Kasumi-1 (cell line): Measurements from ENCODE around the gene ACER1.
"Not testable (repeated sequence)": the region's sequence is repeated elsewhere in the genome, so short reads cannot be mapped to it uniquely, and the experiment has no call there.

Source experiments
- DNase-seq, 2 experiments: peaks; one replicate each; lab custom pipeline; 2025; lab: John Stamatoyannopoulos, UW

ACER1 gene

GRCh38 chr19:6288737-6289136 is 44.7 kb downstream of the ACER1 start:
- no peak for DNase-seq

DNA sequence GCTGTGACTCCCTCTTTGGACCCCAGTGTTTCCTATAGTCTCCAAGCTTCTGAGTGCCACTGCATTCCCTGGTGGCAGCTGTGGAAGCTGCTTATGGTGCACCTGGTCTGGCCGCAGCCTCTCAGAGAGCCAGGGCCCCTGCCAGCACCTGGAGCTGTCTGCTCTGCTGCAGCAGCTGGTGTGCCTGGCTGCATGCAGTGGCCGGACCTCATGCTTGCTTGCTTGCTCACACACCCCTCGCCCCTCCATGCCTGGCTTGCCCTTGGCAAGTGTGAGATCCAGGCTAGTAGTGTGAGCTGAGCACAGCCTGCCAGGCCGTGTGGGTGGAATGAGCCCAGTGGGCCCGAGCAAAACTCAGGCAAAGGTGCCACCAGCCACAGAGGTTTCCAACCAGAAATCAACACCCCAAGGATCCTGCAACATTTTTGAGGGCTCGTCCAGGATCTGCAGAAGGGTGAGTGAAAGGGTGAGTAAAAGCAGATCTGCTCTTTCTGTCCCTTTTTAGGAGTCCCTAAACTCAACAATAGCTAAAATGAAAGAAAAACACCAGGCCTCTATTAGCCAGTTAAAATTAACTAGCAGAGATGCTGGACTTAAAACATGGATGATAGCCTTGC is 46.0 kb downstream of the ACER1 start:
- no peak for DNase-seq

GRCh38 chr19:6286676-6287075 is 46.7 kb downstream of the ACER1 start:
- DNase-seq, result no peak

DNA sequence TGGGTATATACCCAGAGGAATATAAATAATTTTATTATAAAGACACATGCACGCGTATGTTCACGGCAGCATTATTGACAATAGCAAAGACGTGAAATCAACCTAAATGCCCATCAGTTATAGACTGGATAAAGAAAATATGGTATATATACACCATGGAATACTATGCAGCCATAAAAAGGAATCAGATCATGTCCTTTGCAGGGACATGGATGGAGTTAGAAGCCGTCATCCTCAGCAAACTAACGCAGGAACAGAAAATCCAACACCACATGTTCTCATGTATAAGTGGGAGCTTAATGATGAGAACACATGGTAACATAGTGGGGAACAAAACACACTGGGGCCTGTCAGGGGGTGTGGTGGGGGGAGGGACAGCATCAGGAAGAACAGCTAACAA is 51.0 kb downstream of the ACER1 start:
- DNase-seq, result not testable (repeated sequence)

DNA sequence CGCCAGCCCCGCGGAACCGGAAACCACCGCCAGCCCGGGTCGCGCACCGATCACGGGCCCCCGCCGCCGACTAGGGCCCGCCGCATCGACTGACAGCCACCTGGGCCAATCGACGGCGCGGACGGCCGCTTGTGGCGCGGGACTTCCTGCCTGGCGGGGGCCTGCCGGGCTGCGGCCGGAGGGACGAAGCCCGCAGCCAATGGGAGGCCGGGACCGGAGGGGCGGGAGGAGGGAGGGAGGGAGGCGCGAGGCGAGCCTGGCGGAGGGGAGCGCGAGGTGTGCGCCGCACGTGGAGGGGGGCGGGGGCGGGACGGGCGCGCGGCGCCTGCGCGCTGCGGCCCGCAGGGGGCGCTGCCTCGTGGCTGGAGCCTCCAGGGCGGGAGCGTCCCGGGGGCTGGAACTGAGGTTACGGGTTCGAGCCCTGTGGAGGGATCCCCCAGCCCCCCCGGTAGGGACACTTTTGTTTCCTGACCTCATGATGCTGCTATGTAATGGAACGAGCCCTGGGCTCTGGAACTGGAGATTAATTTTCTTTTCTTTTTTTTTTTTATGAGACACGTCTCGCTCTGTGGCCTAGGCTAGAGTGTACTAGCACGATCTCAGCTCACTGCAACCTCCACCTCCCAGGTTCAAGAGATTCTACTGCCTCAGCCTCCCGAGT is 53.4 kb downstream of the ACER1 start, which contains the start of gene MLLT1:
Gene MLLT1, minus strand, starts transcription at position 45 of the 661 bp plus-strand sequence. CDS start 191 bp downstream, outside the sequence.
- DNase-seq, result peak; percentile 77 to 91

DNA sequence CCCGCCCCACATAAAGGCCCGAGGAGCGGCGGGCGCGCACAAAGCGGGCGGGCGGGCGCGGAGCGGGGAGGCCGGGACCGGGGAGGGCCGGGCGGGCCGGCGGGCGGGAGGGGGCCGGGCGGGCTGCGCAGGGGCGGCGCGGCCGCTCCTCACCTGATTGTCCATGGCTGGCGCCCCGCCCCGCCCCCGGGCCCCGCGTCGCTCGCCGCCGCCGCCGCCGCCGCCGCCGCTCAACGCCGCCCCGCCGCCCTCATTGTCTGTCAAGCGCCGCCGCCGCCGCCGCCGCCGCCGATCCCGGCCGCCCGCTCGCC is 53.8 kb downstream of the ACER1 start:
- DNase-seq, result no peak

DNA sequence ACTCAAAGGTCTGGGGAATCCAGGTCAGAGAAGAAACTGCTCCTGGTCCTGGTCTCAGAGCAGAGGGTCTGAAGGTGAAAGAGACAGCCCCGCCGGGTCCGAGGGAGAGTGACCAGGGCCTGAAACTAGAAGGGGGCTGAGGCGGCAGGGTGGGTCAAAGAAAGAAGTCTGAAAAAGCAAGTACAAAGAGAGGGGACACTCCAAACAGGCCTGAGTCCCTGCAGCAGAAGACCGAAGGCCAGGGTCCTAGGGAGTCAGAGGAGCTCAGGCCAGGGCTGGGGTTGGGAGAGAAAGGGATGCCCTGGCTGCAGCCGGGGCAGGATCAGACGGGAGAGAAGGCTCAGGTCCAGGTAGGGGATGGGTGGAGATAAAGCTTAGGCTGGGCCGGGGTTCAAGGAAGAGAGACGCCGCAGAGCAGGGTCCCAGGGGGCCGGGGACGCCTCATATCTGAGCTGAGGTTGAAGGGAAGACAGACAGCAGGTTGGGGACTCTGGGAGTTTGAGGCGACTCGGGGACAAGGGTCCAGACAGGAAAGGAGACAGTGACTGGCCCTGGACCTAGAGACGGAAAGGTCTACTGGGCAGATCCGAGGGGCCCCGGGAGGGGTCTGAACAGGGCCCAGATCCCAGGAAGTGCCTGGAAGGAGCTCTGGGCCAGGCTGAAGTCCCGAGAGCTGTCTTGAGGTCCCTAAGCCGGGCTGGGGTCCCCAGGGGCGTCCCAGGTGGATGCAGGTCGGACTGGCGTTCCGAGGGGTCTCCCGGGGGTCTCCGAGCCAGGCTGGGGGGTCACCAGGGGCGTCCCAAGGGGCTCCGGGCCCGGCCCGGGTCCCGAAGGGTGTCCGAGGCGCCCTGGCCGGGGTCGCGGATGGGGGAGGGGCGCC is 54.4 kb downstream of the ACER1 start:
- DNase-seq, result no peak

- DNase-seq, result no peak
Measured at GRCh38 chr19:6278051-6278450, 55.4 kb downstream of the ACER1 start.

DNA sequence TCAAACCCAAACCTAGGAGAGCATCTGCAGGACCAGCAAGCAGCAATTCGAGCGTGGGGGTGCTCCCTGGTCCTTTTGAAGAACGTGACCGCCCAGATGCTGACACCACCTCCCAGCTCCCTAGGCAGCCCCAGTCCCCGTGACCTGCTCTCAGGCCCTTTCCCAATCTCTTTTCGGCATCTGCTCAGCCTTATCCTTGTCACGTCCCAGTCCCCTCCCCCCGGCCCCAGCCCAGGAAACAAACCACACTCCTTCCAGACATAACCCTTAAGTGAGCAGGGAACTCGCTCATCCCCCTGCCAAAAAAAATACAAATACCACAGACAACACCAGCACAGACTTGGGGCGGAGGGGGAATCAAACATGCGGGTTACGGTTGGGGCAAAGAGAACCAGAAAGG is 57.0 kb downstream of the ACER1 start:
- DNase-seq, result no peak

DNA sequence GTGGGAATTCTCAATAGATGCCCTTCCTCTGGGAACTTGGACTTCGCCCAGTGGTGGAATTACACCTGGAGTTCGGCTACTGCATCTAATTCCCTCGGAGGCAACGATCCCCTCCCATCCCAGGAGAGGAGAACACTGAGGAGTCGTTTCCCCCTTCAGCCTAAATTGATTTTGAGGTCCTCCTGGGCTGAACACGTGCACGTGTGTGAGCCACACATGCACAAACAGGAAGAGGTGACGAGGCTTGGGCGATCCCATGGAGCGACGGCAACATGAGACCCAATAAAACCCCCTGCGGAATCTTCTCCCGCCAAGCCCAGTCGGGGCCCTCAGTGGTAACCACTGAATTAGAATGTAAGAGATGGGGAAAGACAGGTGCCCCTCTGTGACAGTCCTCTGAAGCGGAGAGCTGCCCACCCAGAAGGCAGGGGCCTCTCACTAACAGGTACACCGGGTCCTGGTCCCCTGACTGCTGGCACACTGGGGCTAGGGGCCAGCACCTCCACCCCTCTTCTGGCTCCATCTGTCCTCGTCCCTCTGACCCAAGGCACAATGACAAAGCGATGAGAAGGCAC is 58.2 kb downstream of the ACER1 start:
- no peak for DNase-seq

GRCh38 chr19:6274756-6275155 is 58.7 kb downstream of the ACER1 start:
- no peak for DNase-seq

DNA sequence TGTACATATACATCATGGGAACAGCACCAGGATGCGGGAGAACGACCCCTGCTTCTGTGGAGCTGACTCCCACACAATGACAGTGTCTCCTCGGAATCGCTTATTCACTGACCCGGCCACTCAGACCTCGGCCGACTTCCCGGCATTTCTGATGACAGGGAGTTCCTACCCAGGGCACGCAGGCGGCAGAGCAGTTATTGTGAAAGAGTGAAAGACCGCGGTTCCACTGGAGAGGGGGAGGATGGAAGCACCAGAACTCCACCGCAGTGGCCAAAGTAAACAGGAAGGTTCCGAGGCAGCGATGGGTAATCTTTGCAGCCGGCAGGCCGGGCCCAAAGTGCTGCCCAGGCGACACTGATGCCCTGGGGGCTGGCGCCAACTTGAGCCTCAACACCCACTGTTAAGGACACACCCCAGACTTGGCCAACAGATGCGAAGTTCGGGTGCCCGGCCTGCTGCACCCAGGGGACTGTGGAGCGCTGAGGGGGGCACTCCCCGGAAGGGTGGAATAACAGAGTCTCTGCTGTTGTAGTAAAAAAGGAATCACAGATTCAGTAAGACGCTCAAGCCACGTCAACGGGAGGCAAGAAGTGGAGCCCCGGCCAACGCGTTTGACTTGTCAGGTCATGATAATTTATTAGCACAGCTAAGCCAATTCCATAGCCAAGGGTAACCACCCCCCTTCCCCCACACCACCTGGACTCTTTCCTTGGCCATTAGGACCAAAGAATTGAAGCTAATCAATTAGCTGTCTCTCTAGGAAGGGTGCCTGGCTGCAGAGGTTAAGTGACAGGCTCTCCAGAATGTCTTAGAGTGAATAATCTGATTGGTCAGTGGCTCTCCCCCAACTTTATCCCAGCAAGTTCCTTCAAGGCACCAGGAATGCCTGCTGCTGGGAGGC is 59.5 kb downstream of the ACER1 start:
- no peak for DNase-seq

- no peak for DNase-seq
Measured at GRCh38 chr19:6272913-6273600, 60.4 kb downstream of the ACER1 start.

GRCh38 chr19:6272411-6272791 is 61.0 kb downstream of the ACER1 start:
- DNase-seq, result no peak

DNA sequence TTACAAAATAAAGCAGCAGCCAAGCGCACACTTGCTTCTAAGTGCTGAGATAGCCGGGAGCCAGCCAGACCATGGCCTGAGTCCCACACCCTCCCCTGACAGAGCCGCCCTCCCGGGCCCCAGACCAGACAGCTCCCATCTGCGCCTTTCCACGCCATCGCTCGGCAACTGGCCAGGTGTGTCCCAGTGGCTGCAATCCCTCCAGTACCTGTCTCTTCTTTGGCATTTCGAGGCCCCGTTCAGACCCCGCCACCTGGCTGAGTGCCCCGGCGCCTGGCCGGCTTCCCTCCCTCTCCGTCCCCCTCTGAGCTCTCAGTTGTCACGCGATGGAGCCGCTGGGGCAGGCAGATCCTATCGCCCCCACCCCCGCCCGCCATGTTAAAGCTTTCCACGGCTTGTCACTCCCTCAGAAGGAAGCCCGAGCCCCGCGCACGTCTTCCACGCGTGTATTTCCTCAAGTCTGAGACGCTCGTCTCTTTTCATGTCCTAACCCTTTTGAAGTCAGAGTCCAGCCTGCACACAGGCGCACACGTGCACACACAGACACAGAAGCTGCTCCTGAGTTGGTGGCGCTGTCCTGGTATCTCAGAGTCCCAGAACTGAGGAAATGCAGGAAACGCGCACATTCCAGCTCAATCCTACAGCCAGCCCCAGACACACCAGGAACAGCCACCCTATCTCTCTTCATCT is 61.5 kb downstream of the ACER1 start:
- no peak for DNase-seq

- no peak for DNase-seq
Measured at GRCh38 chr19:6271251-6271650, 62.2 kb downstream of the ACER1 start.

- no peak for DNase-seq
Measured at GRCh38 chr19:6270822-6271221, 62.6 kb downstream of the ACER1 start.

DNA sequence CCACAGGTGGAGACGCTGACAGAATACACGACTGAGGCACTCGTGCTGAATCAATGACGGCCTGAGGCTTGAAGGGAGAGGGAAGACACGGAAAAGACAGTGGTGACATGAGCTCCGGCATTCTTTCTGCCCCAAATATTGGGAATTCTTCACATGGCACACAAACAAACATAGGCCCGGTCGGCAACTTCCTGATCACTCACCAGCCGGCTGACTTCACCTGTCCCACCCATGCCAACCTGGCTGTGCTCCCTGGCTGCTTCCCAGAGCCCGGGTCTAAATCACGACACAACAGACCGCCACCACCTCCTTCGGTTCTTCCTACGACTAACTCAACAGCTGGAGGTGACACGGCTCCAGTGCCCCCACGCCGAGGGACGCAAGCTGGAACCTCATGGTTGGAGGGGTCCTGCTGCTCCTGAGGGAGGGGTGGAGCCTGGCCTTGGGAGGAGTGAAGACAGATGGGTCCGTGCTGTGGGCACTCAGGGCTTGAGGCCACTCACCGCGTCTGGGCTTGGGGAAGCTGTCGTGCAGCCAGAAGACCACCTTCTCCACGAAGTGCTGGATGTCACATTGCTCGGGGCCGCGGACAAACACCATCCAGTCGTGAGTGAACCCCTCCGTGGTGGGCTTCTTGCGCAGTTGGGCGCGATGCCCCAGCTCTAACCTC is 63.2 kb downstream of the ACER1 start:
- DNase-seq, result no peak

GRCh38 chr19:6269101-6269886 is 64.1 kb downstream of the ACER1 start:
- no peak for DNase-seq
